ENCODE results near the gene RAD9A. TPM values are rescaled to one million over a fixed set of nuclear protein-coding genes. Genes with fewer than 3 reads are reported as not detected.

The RAD9A gene
- total and polyA plus RNA-seq, 7 experiments from 2014 or later, result 6.3 to 48.0 (median 31.0) TPM

- POLR2A ChIA-PET, result interaction anchor here (1.0 to 16.2 kb wide), 3 partner anchors 15 to 25 kb away, joined by 3 to 272 read pairs (median 5); partner anchors contain the start of genes POLD4 and RAD9A
- Mint-ChIP-seq H3K4me1 (peaks cover 25 to 56% (median 34%) of the 10 kb centered on the region in 7 donors), H3K27me3 (peaks cover 0 to 74% (median 14%) of the 10 kb centered on the region in 5 donors), H3K36me3 (peaks cover 0 to 3% (median 0%) of the 10 kb centered on the region in 5 donors), H3K27ac (peak overlapping the region in 6 of 9 donors; percentile 32 to 77 (median 59)), H3K9me3 (peaks cover 0 to 2% (median 0%) of the 10 kb centered on the region in 11 donors), H3K4me3 (peak overlapping the region; percentile 61 to 91 (median 82))
- H3K4me1 ChIP-seq (ENCODE audit: control insufficient read depth in 2 of 2, insufficient read depth in 2 of 2, low read length in 2 of 2), result peaks cover 12 to 45% of the 10 kb centered on the region in 2 donors
- peak overlapping the region; percentile 24 for H3K4me3 ChIP-seq (ENCODE audit: low read length)
- H3K9me3 ChIP-seq (ENCODE audit: control insufficient read depth in 2 of 3, low read length in 3 of 3), result no peaks in the 10 kb centered on the region
- peaks cover 0 to 5% of the 10 kb centered on the region in 2 donors for H3K27me3 ChIP-seq (ENCODE audit: control insufficient read depth in 2 of 2, insufficient read depth in 2 of 2, low read length in 2 of 2)
- no peak for DNase-seq
- H3K36me3 ChIP-seq (ENCODE audit: control insufficient read depth in 2 of 3, insufficient read depth in 3 of 3, low read length in 3 of 3), result no peaks in the 10 kb centered on the region
- no peak for ATAC-seq
- intact Hi-C loops (cut with micrococcal nuclease), result no loop called here
- CTCF ChIA-PET, result interaction anchor here (1.6 to 21.2 kb wide), 3 partner anchors 10 to 26 kb away, joined by 4 to 495 read pairs (median 12); partner anchors contain the start of gene POLD4
- H3K27ac ChIP-seq (ENCODE audit: low read depth, low read length), result no peak overlapping the region
Observed at GRCh38 chr11:67371911-67372320, 19.9 kb upstream of the RAD9A start.

- peaks cover 0 to 2% (median 0%) of the 10 kb centered on the region in 11 donors for H3K9me3 Mint-ChIP-seq
- H3K4me1 Mint-ChIP-seq, result peaks cover 25 to 56% (median 34%) of the 10 kb centered on the region in 7 donors
Observed at GRCh38 chr11:67372321-67372992, 19.3 kb upstream of the RAD9A start.

GRCh38 chr11:67372993-67373647 is 18.7 kb upstream of the RAD9A start, which contains the start of gene CLCF1:
TSS of gene CLCF1 (minus strand) at chr11:67373598. CDS start at chr11:67373539, 59 bp downstream.
- no peaks in the 10 kb centered on the region for H3K9me3 ChIP-seq (ENCODE audit: control insufficient read depth in 2 of 3, low read length in 3 of 3)
- peak within 1 kb of the TSS; percentile 64 for H3K4me3 ChIP-seq (ENCODE audit: low read length)
- peak within 1 kb of the TSS in 8 of 9 donors; percentile 58 to 89 (median 72) for H3K27ac Mint-ChIP-seq
- ChIA-PET POLR2A (interaction anchor here (0.7 to 16.2 kb wide), 4 partner anchors 16 to 125 kb away, joined by 3 to 272 read pairs (median 4); partner anchors contain the start of genes POLD4 and RAD9A), CTCF (interaction anchor here (1.6 to 21.2 kb wide), 4 partner anchors 9 to 27 kb away, joined by 4 to 495 read pairs (median 26); partner anchors contain the start of gene POLD4)
- intact Hi-C loops (cut with micrococcal nuclease), result loop anchor here in 1 of 2 donors (1.0 kb wide), 1 partner anchor 20 kb away; the partner anchor contains the start of gene POLD4
- peak within 1 kb of the TSS; percentile 82 to 98 (median 90) for H3K4me3 Mint-ChIP-seq
- peak within 1 kb of the TSS; percentile 57 for H3K27ac ChIP-seq (ENCODE audit: low read depth, low read length)
- peaks cover 12 to 41% of the 10 kb centered on the region in 2 donors for H3K4me1 ChIP-seq (ENCODE audit: control insufficient read depth in 2 of 2, insufficient read depth in 2 of 2, low read length in 2 of 2)
- no peaks in the 10 kb centered on the region for H3K36me3 ChIP-seq (ENCODE audit: control insufficient read depth in 2 of 3, insufficient read depth in 3 of 3, low read length in 3 of 3)
- H3K27me3 Mint-ChIP-seq, result peaks cover 0 to 69% (median 14%) of the 10 kb centered on the region in 5 donors
- DNase-seq (peak in 5 of 9 donors; percentile 11 to 57 (median 34)), ATAC-seq (peak; percentile 22)
- H3K36me3 Mint-ChIP-seq, result peaks cover 0 to 3% (median 0%) of the 10 kb centered on the region in 5 donors
- H3K4me1 Mint-ChIP-seq, result peaks cover 25 to 50% (median 28%) of the 10 kb centered on the region in 7 donors
- H3K27me3 ChIP-seq (ENCODE audit: control insufficient read depth in 2 of 2, insufficient read depth in 2 of 2, low read length in 2 of 2), result peaks cover 0 to 5% of the 10 kb centered on the region in 2 donors
- H3K9me3 Mint-ChIP-seq, result peaks cover 0 to 2% (median 0%) of the 10 kb centered on the region in 11 donors

More at GRCh38 chr11:67372321-67372992, 19.3 kb upstream of the RAD9A start:
- H3K4me3 Mint-ChIP-seq, result peak overlapping the region in 6 of 10 donors; percentile 61 to 91 (median 82)
- peak overlapping the region in 1 of 9 donors; percentile 77 for H3K27ac Mint-ChIP-seq
- peaks cover 12 to 45% of the 10 kb centered on the region in 2 donors for H3K4me1 ChIP-seq (ENCODE audit: control insufficient read depth in 2 of 2, insufficient read depth in 2 of 2, low read length in 2 of 2)
- no peaks in the 10 kb centered on the region for H3K36me3 ChIP-seq (ENCODE audit: control insufficient read depth in 2 of 3, insufficient read depth in 3 of 3, low read length in 3 of 3)
- peaks cover 0 to 76% (median 14%) of the 10 kb centered on the region in 5 donors for H3K27me3 Mint-ChIP-seq
- H3K27ac ChIP-seq (ENCODE audit: low read depth, low read length), result peak overlapping the region; percentile 57
- DNase-seq (no peak), ATAC-seq (no peak)
- H3K27me3 ChIP-seq (ENCODE audit: control insufficient read depth in 2 of 2, insufficient read depth in 2 of 2, low read length in 2 of 2), result peaks cover 0 to 5% of the 10 kb centered on the region in 2 donors
- ChIA-PET POLR2A (interaction anchor here (1.0 to 16.2 kb wide), 3 partner anchors 16 to 26 kb away, joined by 3 to 272 read pairs (median 5); partner anchors contain the start of genes POLD4 and RAD9A), CTCF (interaction anchor here (1.6 to 21.2 kb wide), 3 partner anchors 10 to 27 kb away, joined by 4 to 495 read pairs (median 12); partner anchors contain the start of gene POLD4)
- peaks cover 0 to 3% (median 0%) of the 10 kb centered on the region in 5 donors for H3K36me3 Mint-ChIP-seq
- H3K4me3 ChIP-seq (ENCODE audit: low read length), result peak overlapping the region; percentile 24
- intact Hi-C loops (cut with micrococcal nuclease), result no loop called here
- H3K9me3 ChIP-seq (ENCODE audit: control insufficient read depth in 2 of 3, low read length in 3 of 3), result no peaks in the 10 kb centered on the region

DNA sequence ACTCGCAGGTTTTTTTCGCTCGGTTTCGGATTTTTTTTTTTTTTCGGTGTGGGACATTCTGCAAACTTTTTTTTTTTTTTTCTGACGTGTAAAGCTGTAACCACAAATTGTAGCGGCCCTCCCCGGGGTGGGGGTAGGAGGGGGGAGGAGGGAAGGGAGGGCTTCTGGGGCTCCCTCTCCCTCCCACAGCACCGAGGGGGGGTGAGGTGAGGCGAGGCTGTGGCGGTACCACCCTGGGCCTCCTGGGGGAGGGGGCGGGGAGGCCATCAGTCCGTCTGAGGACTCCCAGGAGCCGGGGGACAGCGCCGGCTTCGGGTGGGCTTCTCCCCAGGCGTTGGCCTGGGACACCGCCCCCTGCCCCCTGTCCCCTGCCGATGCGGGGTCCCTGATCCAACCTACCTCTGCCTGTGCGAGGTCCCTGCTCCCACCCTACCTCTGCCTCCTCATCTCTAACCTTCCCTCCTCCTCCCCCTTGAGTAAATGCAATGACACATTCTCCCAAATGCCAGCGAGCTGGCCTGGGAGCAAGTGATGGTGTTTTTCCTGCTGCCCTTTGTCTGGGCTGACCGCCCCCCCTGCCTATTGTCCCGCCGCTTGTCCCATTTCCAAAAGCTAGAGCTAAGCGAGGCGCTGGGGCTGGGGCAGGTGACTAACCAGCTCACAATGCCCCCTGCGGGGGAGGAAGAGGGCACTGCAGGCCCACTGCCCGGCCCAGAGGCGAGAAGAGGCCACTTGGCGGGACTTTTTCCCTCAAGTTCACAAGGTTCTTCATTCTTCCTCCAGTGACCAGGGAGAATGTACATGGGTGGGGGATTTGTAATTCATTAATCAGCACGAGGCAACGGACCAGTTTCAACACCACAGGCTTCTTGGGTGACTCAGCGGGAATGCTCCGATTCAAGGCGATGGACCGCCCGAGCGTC is 17.9 kb upstream of the RAD9A start:
- peaks cover 0 to 3% (median 0%) of the 10 kb centered on the region in 5 donors for H3K36me3 Mint-ChIP-seq
- CTCF ChIA-PET, result interaction anchor here (0.6 to 21.2 kb wide), 4 partner anchors 8 to 131 kb away, joined by 3 to 495 read pairs (median 26); partner anchors contain the start of gene POLD4
- Histone ChIP-seq H3K4me3 (ENCODE audit: low read length) (peak overlapping the region; percentile 64), H3K9me3 (ENCODE audit: control insufficient read depth in 2 of 3, low read length in 3 of 3) (no peaks in the 10 kb centered on the region), H3K4me1 (ENCODE audit: control insufficient read depth in 2 of 2, insufficient read depth in 2 of 2, low read length in 2 of 2) (peaks cover 12 to 33% of the 10 kb centered on the region in 2 donors), H3K27me3 (ENCODE audit: control insufficient read depth in 2 of 2, insufficient read depth in 2 of 2, low read length in 2 of 2) (peaks cover 0 to 5% of the 10 kb centered on the region in 2 donors), H3K27ac (ENCODE audit: low read depth, low read length) (peak overlapping the region; percentile 57), H3K36me3 (ENCODE audit: control insufficient read depth in 2 of 3, insufficient read depth in 3 of 3, low read length in 3 of 3) (no peaks in the 10 kb centered on the region)
- intact Hi-C loops (cut with micrococcal nuclease), result loop anchor here (1.0 kb wide), 3 partner anchors 8 to 21 kb away; partner anchors contain the start of gene POLD4 (in 2 of the 2)
- H3K27ac Mint-ChIP-seq, result peak overlapping the region in 8 of 9 donors; percentile 58 to 89 (median 72)
- POLR2A ChIA-PET, result interaction anchor here (0.6 to 16.2 kb wide), 5 partner anchors 17 to 126 kb away, joined by 3 to 272 read pairs (median 5); partner anchors contain the start of genes POLD4 and RAD9A
- H3K4me3 Mint-ChIP-seq, result peak overlapping the region; percentile 82 to 98 (median 90)
- ATAC-seq (peak; percentile 84), DNase-seq (peak; percentile 39 to 89 (median 58))
- peaks cover 20 to 42% (median 27%) of the 10 kb centered on the region in 7 donors for H3K4me1 Mint-ChIP-seq
- H3K27me3 Mint-ChIP-seq, result peaks cover 0 to 61% (median 14%) of the 10 kb centered on the region in 5 donors
- H3K9me3 Mint-ChIP-seq, result peaks cover 0 to 2% (median 0%) of the 10 kb centered on the region in 11 donors

GRCh38 chr11:67374571-67375281 is 17.1 kb upstream of the RAD9A start:
- ChIA-PET CTCF (interaction anchor here (0.6 to 21.2 kb wide), 3 partner anchors 18 to 63 kb away, joined by 3 to 495 read pairs (median 40); partner anchors contain the start of gene POLD4), POLR2A (interaction anchor here (1.3 to 16.2 kb wide), 3 partner anchors 17 to 29 kb away, joined by 5 to 272 read pairs (median 14); partner anchors contain the start of genes POLD4 and RAD9A)
- H3K4me3 ChIP-seq (ENCODE audit: low read length), result peak overlapping the region; percentile 64
- Mint-ChIP-seq H3K36me3 (peaks cover 0 to 3% (median 0%) of the 10 kb centered on the region in 5 donors), H3K27me3 (peaks cover 0 to 54% (median 14%) of the 10 kb centered on the region in 5 donors), H3K4me1 (peaks cover 17 to 35% (median 27%) of the 10 kb centered on the region in 7 donors), H3K9me3 (peaks cover 0 to 2% (median 0%) of the 10 kb centered on the region in 11 donors), H3K27ac (peak overlapping the region in 2 of 9 donors; percentile 19 to 57), H3K4me3 (peak overlapping the region; percentile 74 to 98 (median 86))
- DNase-seq, result no peak
- ATAC-seq, result no peak
- peaks cover 0 to 5% of the 10 kb centered on the region in 2 donors for H3K27me3 ChIP-seq (ENCODE audit: control insufficient read depth in 2 of 2, insufficient read depth in 2 of 2, low read length in 2 of 2)
- intact Hi-C loops (cut with micrococcal nuclease), result loop anchor here (1.0 kb wide), 3 partner anchors 8 to 21 kb away; partner anchors contain the start of gene POLD4 (in 1 of the 2)
- H3K36me3 ChIP-seq (ENCODE audit: control insufficient read depth in 2 of 3, insufficient read depth in 3 of 3, low read length in 3 of 3), result no peaks in the 10 kb centered on the region
- no peak overlapping the region for H3K27ac ChIP-seq (ENCODE audit: low read depth, low read length)
- peaks cover 12 to 25% of the 10 kb centered on the region in 2 donors for H3K4me1 ChIP-seq (ENCODE audit: control insufficient read depth in 2 of 2, insufficient read depth in 2 of 2, low read length in 2 of 2)
- H3K9me3 ChIP-seq (ENCODE audit: control insufficient read depth in 2 of 3, low read length in 3 of 3), result no peaks in the 10 kb centered on the region
